ENCODE data around the gene RBFOX1.

The RBFOX1 gene

DNA sequence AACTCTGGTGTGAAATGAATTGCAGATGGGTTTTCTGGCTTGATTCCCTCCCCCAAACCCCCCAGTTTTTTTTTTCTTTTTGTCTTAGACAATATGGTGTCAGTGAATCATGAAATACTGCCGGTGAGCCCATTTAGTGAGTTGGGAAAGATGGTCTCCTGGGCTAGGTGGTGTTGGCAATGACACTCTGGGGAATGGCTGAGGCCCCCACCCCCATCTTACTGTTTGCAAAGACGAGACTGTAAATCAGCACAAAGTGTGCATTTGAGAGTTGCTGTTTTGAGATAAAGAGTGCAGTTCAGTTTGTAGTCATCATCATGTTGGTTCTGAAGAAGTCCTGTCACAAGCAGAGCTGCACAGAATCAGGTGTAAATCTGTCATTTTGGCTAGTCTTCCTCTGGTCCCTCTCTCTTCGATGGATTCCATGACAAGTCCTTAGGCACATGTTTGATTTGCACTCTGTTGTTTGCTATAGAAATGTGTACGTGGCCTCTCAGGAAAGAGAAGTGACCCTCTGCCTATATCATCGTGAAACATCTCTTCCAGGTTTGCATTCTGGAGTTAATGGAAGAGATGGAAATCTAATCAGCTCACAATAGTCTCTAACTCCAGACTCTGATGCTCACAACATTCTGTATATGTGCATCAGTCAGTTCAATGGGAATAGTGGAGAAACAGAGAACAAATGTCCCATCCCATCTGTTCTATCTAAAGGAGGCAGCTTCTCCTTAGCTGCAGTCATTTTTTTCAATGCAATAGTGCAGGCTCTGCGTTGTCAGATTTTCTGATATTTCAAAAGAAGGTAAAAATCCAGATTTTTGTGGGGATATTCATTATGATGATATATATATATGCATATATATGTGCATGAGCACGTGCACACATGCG, 34.6 kb downstream of the RBFOX1 start:
- TF ChIP-seq, protein P1, sequence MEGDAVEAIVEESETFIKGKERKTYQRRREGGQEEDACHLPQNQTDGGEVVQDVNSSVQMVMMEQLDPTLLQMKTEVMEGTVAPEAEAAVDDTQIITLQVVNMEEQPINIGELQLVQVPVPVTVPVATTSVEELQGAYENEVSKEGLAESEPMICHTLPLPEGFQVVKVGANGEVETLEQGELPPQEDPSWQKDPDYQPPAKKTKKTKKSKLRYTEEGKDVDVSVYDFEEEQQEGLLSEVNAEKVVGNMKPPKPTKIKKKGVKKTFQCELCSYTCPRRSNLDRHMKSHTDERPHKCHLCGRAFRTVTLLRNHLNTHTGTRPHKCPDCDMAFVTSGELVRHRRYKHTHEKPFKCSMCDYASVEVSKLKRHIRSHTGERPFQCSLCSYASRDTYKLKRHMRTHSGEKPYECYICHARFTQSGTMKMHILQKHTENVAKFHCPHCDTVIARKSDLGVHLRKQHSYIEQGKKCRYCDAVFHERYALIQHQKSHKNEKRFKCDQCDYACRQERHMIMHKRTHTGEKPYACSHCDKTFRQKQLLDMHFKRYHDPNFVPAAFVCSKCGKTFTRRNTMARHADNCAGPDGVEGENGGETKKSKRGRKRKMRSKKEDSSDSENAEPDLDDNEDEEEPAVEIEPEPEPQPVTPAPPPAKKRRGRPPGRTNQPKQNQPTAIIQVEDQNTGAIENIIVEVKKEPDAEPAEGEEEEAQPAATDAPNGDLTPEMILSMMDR (IDR thresholded peaks at IDR 0.05), result no peak
- H3K4me1 Mint-ChIP-seq, result peaks cover 18% of the 10 kb centered on the region

DNA sequence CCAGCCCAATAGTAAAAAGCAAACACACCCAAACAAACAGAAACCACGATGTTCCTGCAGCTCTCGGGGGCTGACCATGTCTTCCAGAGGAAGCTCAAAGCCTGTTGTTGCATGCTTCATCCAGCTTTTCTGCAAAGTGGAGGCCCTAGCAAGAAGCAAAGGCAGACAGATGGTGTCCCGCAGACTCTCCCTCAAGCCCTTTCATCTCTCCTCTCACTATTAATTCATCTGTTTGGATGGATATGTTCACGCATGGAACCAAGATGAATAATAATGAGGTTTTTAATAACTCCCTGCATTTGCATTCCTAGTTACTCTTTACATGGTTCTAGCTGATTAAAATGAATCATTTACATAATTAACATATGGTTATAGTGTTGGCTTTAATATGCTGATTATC, 36.6 kb downstream of the RBFOX1 start:
- no peak for DNase-seq
- peaks cover 6% of the 10 kb centered on the region for H3K9me3 Mint-ChIP-seq
- H3K4me1 Mint-ChIP-seq, result peaks cover 18% of the 10 kb centered on the region
- TF ChIP-seq, protein P1 (IDR thresholded peaks at IDR 0.05), result no peak
- no peak overlapping the region for H3K27ac Mint-ChIP-seq
- H3K27me3 Mint-ChIP-seq (ENCODE audit: low read depth, poor library complexity), result no peaks in the 10 kb centered on the region
- no peak overlapping the region for H3K4me3 Mint-ChIP-seq
- H3K36me3 Mint-ChIP-seq (ENCODE audit: low read depth), result no peaks in the 10 kb centered on the region

More for the DNA sequence above, 34.6 kb downstream of the RBFOX1 start:
- DNase-seq, result no peak
- no peaks in the 10 kb centered on the region for H3K27me3 Mint-ChIP-seq (ENCODE audit: low read depth, poor library complexity)
- no peak overlapping the region for H3K27ac Mint-ChIP-seq
- no peaks in the 10 kb centered on the region for H3K9me3 Mint-ChIP-seq
- no peak overlapping the region for H3K4me3 Mint-ChIP-seq
- no peaks in the 10 kb centered on the region for H3K36me3 Mint-ChIP-seq (ENCODE audit: low read depth)

DNA sequence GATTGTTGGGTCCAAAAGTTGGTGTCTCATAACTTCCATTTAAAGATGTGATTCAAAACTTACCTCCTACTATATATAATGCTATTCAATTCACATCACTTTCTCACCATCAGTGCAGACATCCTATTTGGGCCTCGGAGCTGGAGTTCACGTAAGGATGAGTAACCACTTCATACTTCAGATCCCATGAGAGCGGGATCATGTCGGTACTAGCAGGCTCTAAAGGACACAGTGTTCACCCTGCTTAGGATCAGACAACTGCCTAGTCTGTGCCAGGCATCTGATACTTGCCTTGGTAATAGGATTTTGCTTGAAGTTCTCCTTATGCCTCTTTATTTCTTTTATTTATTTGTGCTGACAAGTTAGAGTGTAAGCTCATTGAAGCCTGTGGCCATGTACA, 39.5 kb downstream of the RBFOX1 start:
- Mint-ChIP-seq H3K4me1 (peaks cover 10% of the 10 kb centered on the region), H3K36me3 (ENCODE audit: low read depth) (no peaks in the 10 kb centered on the region), H3K27me3 (ENCODE audit: low read depth, poor library complexity) (no peaks in the 10 kb centered on the region), H3K4me3 (no peak overlapping the region), H3K9me3 (peaks cover 6% of the 10 kb centered on the region), H3K27ac (no peak overlapping the region)
- no peak for DNase-seq
- TF ChIP-seq, protein P1 (IDR thresholded peaks at IDR 0.05), result no peak

DNA sequence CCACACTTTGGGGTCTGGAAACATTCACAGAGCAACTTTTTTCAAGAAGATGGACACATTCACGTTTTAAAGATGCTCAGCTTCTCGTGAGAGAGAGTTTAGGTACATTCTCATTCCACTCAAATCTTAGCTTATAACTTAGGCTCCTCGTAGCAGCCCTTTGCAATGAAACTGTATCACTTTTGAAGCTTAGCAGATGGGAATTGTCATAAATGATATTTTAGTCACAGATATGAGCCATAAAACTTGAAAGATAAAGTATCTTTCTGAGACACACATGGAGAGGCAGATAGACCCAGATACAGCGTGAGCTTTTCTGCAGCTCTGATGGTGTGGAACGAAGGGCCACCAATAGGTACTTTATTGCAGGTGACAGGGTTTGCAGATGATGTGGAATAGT, 41.1 kb downstream of the RBFOX1 start:
- Mint-ChIP-seq H3K27me3 (ENCODE audit: low read depth, poor library complexity) (no peaks in the 10 kb centered on the region), H3K9me3 (peaks cover 6% of the 10 kb centered on the region), H3K36me3 (ENCODE audit: low read depth) (no peaks in the 10 kb centered on the region), H3K4me3 (no peak overlapping the region), H3K4me1 (peaks cover 3% of the 10 kb centered on the region), H3K27ac (no peak overlapping the region)
- TF ChIP-seq, protein P1 (IDR thresholded peaks at IDR 0.05), result no peak
- no peak for DNase-seq

DNA sequence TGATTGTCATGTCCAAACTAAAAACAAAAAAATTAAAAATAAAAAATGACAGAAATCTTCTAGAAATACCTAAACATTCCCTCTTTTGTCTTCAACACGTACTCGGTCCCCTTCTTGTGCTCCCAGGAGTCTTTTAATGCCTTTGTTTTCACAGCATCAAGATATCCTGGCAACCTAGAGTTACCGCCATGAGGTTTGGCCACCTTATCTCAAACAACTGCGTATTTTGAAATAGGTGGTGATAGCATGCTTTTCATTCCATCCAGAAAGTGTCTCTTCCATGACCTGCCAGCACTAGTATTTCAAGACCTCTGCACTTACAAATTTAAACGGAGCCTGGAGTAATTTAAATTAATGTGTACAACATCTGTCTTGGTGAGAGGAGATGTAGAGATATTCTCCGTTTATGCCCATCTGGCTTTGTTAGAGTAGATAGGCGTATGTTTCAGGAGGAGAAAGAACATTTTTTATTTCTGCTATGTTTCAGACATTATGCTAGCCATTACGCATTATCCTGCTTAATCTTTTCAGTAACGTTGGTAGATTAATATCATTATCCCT, 42.0 kb downstream of the RBFOX1 start:
- H3K9me3 Mint-ChIP-seq, result peaks cover 6% of the 10 kb centered on the region
- no peak overlapping the region for H3K27ac Mint-ChIP-seq
- no peak for DNase-seq
- H3K27me3 Mint-ChIP-seq (ENCODE audit: low read depth, poor library complexity), result no peaks in the 10 kb centered on the region
- no peaks in the 10 kb centered on the region for H3K4me1 Mint-ChIP-seq
- no peaks in the 10 kb centered on the region for H3K36me3 Mint-ChIP-seq (ENCODE audit: low read depth)
- no peak overlapping the region for H3K4me3 Mint-ChIP-seq
- TF ChIP-seq, protein P1 (IDR thresholded peaks at IDR 0.05), result no peak

Measured in nephron progenitor cell (in vitro differentiated cells).